GM12891 (cell line): ENCODE measurements around the gene TMEM240.
A peak's percentile ranks its signal among the peaks of the same experiment; 100 is the strongest.

Source experiments
- PAX5 ChIP-seq: IDR thresholded peaks from 2 replicates; pipeline ENCODE4 v1.6.1; 2011; ENCODE audit warnings: low read length, moderate library complexity, mild to moderate bottlenecking; ENCODE audit not compliant: insufficient read depth, severe bottlenecking
- POLR2A ChIP-seq: IDR thresholded peaks from 2 replicates; pipeline ENCODE4 v1.6.1; 2011; ENCODE audit warnings: low read depth, low read length, control low read depth
- POLR2AphosphoS5 ChIP-seq: IDR thresholded peaks from 2 replicates; pipeline ENCODE4 v1.6.1; 2011; ENCODE audit warnings: low read depth, low read length, control low read depth
- SPI1 ChIP-seq: IDR thresholded peaks from 2 replicates; pipeline ENCODE4 v1.6.1; 2011; ENCODE audit warnings: low read depth, low read length, control low read depth
- TAF1 ChIP-seq: IDR thresholded peaks from 2 replicates; pipeline ENCODE4 v1.6.1; 2011; ENCODE audit warnings: low read depth, low read length, control low read depth

DNA sequence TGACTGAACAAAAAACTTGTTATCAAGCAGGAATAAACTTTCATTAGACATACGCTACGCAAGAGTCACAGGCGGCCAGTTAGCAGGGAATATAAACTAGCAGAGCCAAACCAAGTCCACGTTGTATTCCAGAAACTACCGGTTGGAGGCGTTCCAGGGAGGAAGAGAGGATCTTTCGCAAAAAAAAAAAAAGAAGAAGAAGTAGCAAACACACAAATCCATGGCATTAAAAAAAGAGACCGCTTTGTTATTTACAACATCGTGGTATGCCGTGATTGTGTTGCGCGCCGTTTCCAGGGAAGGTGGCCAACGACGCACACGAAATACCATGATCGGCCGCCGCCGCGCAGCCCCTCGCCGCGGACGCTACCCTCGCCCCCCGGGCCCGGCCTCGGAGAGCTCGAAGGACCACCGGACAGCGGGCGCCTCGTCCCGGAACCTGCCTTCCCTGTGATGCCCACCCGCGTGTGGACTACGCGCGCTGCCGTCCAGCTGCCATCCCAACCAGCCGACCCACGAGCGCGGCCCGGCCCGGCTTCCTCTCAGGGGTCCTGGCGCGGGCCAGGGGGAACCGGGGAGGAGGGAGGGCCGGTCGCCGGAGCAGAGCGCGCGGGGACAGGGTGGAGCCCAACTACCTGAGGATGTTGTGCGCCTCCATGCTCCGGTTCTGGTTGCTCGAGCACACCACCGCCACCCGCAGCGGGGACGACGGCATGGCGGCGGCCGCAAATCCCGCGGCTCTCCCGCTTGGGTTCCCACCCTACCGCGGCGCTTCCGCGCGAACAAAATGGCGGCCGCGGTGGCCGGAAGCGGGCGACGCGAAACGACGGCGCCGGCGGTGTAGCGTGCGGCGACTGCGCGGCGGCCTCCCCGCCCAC lies 33.7 kb upstream of the TMEM240 start:
- no peak; the same call in 1 of the 2 replicates for TF ChIP-seq POLR2A
- no peak for TF ChIP-seq POLR2AphosphoS5
- no peak for TF ChIP-seq PAX5
- TF ChIP-seq TAF1: peak; percentile 32; the same call in 1 of the 2 replicates
- no peak for TF ChIP-seq SPI1
